ENCODE measurements around the gene CHD6. TPM values are rescaled to one million over a fixed set of nuclear protein-coding genes. Genes with fewer than 3 reads are reported as not detected.
A peak's percentile ranks its signal among the peaks of the same experiment; 100 is the strongest.

CHD6 gene
- total and polyA plus RNA-seq, 2 of the 13 experiments (the other 11 are each of a cell fraction or from before 2014, with no cell fraction given) = 14.4 to 52.0 TPM

GRCh38 chr20:41594514-41595322, 23.5 kb downstream of the CHD6 start (continued):
- TF ChIP-seq SRSF4 (IDR thresholded peaks at IDR 0.05; ENCODE audit: low read depth, low read length, poor library complexity, severe bottlenecking) (no peak), ZNF552 (CRISPR knock-in tag; IDR thresholded peaks at IDR 0.05; ENCODE audit: borderline replicate concordance) (no peak), ZBTB44 (CRISPR knock-in tag; IDR thresholded peaks at IDR 0.05) (no peak), IRF1 (CRISPR knock-in tag; IDR thresholded peaks at IDR 0.05; ENCODE audit: low read depth) (0 out of 2 replicates have a peak, but pooled peaks have one; percentile 79), ZNF572 (CRISPR knock-in tag; IDR thresholded peaks at IDR 0.05) (peak; percentile 52; the same call in 1 of the 2 replicates), ZSCAN25 (CRISPR knock-in tag; IDR thresholded peaks at IDR 0.05) (peak; percentile 75; the same call in 1 of the 2 replicates), ZNF556 (CRISPR knock-in tag; IDR thresholded peaks at IDR 0.05; ENCODE audit: borderline replicate concordance) (no peak; the same call in 1 of the 2 replicates), PCBP2 (optimal IDR thresholded peaks at IDR 0.05; ENCODE audit: low read depth, low read length, poor library complexity, severe bottlenecking) (no peak), CHD2 (IDR thresholded peaks at IDR 0.05; ENCODE audit: low read depth, low read length) (no peak), ZNF441 (CRISPR knock-in tag; IDR thresholded peaks at IDR 0.05; ENCODE audit: borderline replicate concordance) (no peak), MED13 (CRISPR knock-in tag; IDR thresholded peaks at IDR 0.05) (no peak), TBP (CRISPR knock-in tag; IDR thresholded peaks at IDR 0.05) (no peak), LCORL (IDR thresholded peaks at IDR 0.05) (no peak), LCORL (CRISPR knock-in tag; IDR thresholded peaks at IDR 0.05) (peak; percentile 96), REST (IDR thresholded peaks at IDR 0.05; ENCODE audit: borderline replicate concordance in 1 of 2, low read depth in 1 of 2, low read length in 2 of 2) (no peak), ZNF224 (CRISPR knock-in tag; IDR thresholded peaks at IDR 0.05) (no peak), AKAP8 (CRISPR knock-in tag; IDR thresholded peaks at IDR 0.05) (no peak), ZNF326 (CRISPR knock-in tag; IDR thresholded peaks at IDR 0.05; ENCODE audit: borderline replicate concordance) (no peak), EP300 (IDR thresholded peaks at IDR 0.05; ENCODE audit: low read depth in 2 of 2, low read length in 2 of 2) (peak in 1 of 2 experiments; percentile 64; a peak in 2 of 4 replicates), EP300 (CRISPR knock-in tag; IDR thresholded peaks at IDR 0.05; ENCODE audit: borderline replicate concordance) (0 out of 2 replicates have a peak, but pooled peaks have one; percentile 7), PATZ1 (CRISPR knock-in tag; IDR thresholded peaks at IDR 0.05) (peak; percentile 10; the same call in 1 of the 2 replicates)

Data from HepG2 (cell line).